ENCODE data around the gene BTNL8. TPM values are rescaled to one million over a fixed set of nuclear protein-coding genes. Genes with fewer than 3 reads are reported as not detected.

BTNL8 gene
- total and polyA plus RNA-seq, 2 of the 13 experiments (the other 11 are each of a cell fraction or from before 2014, with no cell fraction given) = not detected

DNA sequence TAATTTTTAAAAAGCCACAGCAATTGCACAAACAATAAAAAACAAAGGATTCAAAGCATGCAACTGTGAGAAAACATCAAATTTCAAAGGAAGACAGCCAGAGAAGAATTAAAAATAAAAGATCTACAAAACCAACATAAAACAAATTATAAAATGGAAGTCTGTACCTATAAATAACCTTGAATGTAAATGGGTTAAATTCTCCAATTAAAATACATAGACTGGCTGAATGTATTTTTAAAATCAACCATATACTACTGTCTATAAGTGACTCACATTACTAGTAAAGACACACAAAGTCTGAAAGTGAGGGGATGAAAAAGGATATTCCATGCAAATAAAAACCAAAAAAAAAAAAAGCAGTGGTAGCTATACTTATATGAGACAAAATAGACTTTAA, 33.7 kb downstream of the BTNL8 start:
- POLR2A ChIA-PET = no interaction called here
- ATAC-seq (no peak), FAIRE-seq (no peak), DNase-seq (ENCODE audit: low spot score) (no peak)
- Histone ChIP-seq H3K27me3 (ENCODE audit: control insufficient read depth in 1 of 2, insufficient read depth in 2 of 2, low read length in 2 of 2) (no peaks in the 10 kb centered on the region; a peak in 1 of 5 replicates), H3K9me3 (ENCODE audit: low read length) (no peaks in the 10 kb centered on the region), H4K20me1 (ENCODE audit: insufficient read depth, low read length) (no peaks in the 10 kb centered on the region), H2AFZ (ENCODE audit: low read length) (no peak overlapping the region), H3K27ac (ENCODE audit: extremely low read length, insufficient read depth, low read length) (no peak overlapping the region), H3K79me2 (ENCODE audit: insufficient read depth, low read length) (no peaks in the 10 kb centered on the region), H3K4me2 (ENCODE audit: low read depth, low read length) (no peak overlapping the region), H3K4me3 (replicated peaks in 1 of 3; ENCODE audit: insufficient read depth in 1 of 3, low read depth in 2 of 3, low read length in 3 of 3) (no peak overlapping the region), H3K4me1 (ENCODE audit: insufficient read depth, low read length) (no peaks in the 10 kb centered on the region), H3K36me3 (replicated peaks in 1 of 2; ENCODE audit: control insufficient read depth in 1 of 2, insufficient read depth in 2 of 2, low read length in 2 of 2) (no peaks in the 10 kb centered on the region), H3K9ac (ENCODE audit: insufficient read depth, low read depth, low read length) (no peak overlapping the region)
- BruUV-seq (replicated peaks) = no TSS peak
- intact Hi-C loops (cut with micrococcal nuclease; ENCODE audit: unreplicated experiment) = no loop called here
- in situ Hi-C loops (cut with HindIII; ENCODE audit: extremely low pct_ligation_motif_present, low pct_unique_long_range_greater_than_20kb) = no loop called here
- CTCF ChIA-PET (ENCODE audit: low intra/inter-chr PET ratio, low total read pairs) = no interaction called here
- TF ChIP-seq, protein P1, sequence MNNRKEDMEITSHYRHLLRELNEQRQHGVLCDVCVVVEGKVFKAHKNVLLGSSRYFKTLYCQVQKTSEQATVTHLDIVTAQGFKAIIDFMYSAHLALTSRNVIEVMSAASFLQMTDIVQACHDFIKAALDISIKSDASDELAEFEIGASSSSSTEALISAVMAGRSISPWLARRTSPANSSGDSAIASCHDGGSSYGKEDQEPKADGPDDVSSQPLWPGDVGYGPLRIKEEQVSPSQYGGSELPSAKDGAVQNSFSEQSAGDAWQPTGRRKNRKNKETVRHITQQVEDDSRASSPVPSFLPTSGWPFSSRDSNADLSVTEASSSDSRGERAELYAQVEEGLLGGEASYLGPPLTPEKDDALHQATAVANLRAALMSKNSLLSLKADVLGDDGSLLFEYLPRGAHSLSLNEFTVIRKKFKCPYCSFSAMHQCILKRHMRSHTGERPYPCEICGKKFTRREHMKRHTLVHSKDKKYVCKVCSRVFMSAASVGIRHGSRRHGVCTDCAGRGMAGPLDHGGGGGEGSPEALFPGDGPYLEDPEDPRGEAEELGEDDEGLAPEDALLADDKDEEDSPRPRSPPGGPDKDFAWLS (CRISPR knock-in tag; IDR thresholded peaks at IDR 0.05; ENCODE audit: borderline replicate concordance) = no peak
- TF ChIP-seq BORCS8-MEF2B (CRISPR knock-in tag; IDR thresholded peaks at IDR 0.05) = no peak
- TF ChIP-seq MTF2 (CRISPR knock-in tag; IDR thresholded peaks at IDR 0.05; ENCODE audit: borderline replicate concordance) = no peak
- TF ChIP-seq, protein P2, sequence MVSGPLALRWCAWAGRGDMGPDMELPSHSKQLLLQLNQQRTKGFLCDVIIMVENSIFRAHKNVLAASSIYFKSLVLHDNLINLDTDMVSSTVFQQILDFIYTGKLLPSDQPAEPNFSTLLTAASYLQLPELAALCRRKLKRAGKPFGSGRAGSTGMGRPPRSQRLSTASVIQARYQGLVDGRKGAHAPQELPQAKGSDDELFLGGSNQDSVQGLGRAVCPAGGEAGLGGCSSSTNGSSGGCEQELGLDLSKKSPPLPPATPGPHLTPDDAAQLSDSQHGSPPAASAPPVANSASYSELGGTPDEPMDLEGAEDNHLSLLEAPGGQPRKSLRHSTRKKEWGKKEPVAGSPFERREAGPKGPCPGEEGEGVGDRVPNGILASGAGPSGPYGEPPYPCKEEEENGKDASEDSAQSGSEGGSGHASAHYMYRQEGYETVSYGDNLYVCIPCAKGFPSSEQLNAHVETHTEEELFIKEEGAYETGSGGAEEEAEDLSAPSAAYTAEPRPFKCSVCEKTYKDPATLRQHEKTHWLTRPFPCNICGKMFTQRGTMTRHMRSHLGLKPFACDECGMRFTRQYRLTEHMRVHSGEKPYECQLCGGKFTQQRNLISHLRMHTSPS (CRISPR knock-in tag; IDR thresholded peaks at IDR 0.05; ENCODE audit: low read depth) = no peak
- TF ChIP-seq, protein P3, sequence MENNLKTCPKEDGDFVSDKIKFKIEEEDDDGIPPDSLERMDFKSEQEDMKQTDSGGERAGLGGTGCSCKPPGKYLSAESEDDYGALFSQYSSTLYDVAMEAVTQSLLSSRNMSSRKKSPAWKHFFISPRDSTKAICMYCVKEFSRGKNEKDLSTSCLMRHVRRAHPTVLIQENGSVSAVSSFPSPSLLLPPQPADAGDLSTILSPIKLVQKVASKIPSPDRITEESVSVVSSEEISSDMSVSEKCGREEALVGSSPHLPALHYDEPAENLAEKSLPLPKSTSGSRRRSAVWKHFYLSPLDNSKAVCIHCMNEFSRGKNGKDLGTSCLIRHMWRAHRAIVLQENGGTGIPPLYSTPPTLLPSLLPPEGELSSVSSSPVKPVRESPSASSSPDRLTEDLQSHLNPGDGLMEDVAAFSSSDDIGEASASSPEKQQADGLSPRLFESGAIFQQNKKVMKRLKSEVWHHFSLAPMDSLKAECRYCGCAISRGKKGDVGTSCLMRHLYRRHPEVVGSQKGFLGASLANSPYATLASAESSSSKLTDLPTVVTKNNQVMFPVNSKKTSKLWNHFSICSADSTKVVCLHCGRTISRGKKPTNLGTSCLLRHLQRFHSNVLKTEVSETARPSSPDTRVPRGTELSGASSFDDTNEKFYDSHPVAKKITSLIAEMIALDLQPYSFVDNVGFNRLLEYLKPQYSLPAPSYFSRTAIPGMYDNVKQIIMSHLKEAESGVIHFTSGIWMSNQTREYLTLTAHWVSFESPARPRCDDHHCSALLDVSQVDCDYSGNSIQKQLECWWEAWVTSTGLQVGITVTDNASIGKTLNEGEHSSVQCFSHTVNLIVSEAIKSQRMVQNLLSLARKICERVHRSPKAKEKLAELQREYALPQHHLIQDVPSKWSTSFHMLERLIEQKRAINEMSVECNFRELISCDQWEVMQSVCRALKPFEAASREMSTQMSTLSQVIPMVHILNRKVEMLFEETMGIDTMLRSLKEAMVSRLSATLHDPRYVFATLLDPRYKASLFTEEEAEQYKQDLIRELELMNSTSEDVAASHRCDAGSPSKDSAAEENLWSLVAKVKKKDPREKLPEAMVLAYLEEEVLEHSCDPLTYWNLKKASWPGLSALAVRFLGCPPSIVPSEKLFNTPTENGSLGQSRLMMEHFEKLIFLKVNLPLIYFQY (CRISPR knock-in tag; IDR thresholded peaks at IDR 0.05; ENCODE audit: borderline replicate concordance) = no peak
- TF ChIP-seq, protein P4, sequence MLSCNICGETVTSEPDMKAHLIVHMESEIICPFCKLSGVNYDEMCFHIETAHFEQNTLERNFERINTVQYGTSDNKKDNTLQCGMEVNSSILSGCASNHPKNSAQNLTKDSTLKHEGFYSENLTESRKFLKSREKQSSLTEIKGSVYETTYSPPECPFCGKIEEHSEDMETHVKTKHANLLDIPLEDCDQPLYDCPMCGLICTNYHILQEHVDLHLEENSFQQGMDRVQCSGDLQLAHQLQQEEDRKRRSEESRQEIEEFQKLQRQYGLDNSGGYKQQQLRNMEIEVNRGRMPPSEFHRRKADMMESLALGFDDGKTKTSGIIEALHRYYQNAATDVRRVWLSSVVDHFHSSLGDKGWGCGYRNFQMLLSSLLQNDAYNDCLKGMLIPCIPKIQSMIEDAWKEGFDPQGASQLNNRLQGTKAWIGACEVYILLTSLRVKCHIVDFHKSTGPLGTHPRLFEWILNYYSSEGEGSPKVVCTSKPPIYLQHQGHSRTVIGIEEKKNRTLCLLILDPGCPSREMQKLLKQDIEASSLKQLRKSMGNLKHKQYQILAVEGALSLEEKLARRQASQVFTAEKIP (CRISPR knock-in tag; IDR thresholded peaks at IDR 0.05; ENCODE audit: borderline replicate concordance) = no peak
- no peak for TF ChIP-seq MZF1 (CRISPR knock-in tag; IDR thresholded peaks at IDR 0.05; ENCODE audit: borderline replicate concordance)
- no peak for TF ChIP-seq MED13 (CRISPR knock-in tag; IDR thresholded peaks at IDR 0.05)
- TF ChIP-seq, protein P5, sequence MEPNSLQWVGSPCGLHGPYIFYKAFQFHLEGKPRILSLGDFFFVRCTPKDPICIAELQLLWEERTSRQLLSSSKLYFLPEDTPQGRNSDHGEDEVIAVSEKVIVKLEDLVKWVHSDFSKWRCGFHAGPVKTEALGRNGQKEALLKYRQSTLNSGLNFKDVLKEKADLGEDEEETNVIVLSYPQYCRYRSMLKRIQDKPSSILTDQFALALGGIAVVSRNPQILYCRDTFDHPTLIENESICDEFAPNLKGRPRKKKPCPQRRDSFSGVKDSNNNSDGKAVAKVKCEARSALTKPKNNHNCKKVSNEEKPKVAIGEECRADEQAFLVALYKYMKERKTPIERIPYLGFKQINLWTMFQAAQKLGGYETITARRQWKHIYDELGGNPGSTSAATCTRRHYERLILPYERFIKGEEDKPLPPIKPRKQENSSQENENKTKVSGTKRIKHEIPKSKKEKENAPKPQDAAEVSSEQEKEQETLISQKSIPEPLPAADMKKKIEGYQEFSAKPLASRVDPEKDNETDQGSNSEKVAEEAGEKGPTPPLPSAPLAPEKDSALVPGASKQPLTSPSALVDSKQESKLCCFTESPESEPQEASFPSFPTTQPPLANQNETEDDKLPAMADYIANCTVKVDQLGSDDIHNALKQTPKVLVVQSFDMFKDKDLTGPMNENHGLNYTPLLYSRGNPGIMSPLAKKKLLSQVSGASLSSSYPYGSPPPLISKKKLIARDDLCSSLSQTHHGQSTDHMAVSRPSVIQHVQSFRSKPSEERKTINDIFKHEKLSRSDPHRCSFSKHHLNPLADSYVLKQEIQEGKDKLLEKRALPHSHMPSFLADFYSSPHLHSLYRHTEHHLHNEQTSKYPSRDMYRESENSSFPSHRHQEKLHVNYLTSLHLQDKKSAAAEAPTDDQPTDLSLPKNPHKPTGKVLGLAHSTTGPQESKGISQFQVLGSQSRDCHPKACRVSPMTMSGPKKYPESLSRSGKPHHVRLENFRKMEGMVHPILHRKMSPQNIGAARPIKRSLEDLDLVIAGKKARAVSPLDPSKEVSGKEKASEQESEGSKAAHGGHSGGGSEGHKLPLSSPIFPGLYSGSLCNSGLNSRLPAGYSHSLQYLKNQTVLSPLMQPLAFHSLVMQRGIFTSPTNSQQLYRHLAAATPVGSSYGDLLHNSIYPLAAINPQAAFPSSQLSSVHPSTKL (CRISPR knock-in tag; IDR thresholded peaks at IDR 0.05) = no peak
- TF ChIP-seq ZNF501 (CRISPR knock-in tag; IDR thresholded peaks at IDR 0.05) = no peak

All from HepG2 (cell line).